Measurements from ENCODE around the gene APCDD1. TPM values are rescaled to one million over a fixed set of nuclear protein-coding genes. Genes with fewer than 3 reads are reported as not detected.

Gene APCDD1
- total and polyA plus RNA-seq, 2 of the 13 experiments (the other 11 are each of a cell fraction or from before 2014, with no cell fraction given): 2.1 to 8.6 TPM

DNA sequence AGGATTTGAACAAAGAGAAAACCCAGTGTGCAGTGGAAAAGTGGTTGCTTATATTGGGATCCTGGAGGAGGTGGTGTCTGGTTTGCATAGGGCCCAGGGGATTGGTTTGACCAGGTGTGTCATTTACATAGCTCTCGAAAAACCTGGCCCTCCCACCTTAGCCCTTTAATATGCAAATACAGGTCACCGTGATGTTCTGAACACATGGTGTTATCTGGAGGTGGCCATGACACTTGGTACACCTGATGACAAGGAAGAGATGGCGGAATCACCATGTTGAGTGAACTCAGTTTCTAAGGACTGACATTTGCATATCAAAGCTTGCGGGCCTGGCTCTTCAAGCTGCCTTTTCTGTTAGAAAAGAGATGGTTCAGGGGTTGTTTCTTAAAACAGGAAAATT, 69.1 kb downstream of the APCDD1 start:
- H3K27me3 ChIP-seq (ENCODE audit: control insufficient read depth in 1 of 2, insufficient read depth in 2 of 2, low read length in 2 of 2): peaks cover 0 to 4% of the 10 kb centered on the region in 2 experiments; a peak in 2 of 5 replicates
- FAIRE-seq: no peak
- TF ChIP-seq PAWR (CRISPR knock-in tag; IDR thresholded peaks at IDR 0.05; ENCODE audit: borderline replicate concordance): no peak
- TF ChIP-seq HDAC6 (IDR thresholded peaks at IDR 0.05; ENCODE audit: low read depth, low read length): no peak
- TF ChIP-seq ZNF329 (CRISPR knock-in tag; IDR thresholded peaks at IDR 0.05; ENCODE audit: low read depth): no peak
- no peak for TF ChIP-seq ZNF790 (CRISPR knock-in tag; IDR thresholded peaks at IDR 0.05; ENCODE audit: borderline replicate concordance)
- no peaks in the 10 kb centered on the region for H3K9me3 ChIP-seq (ENCODE audit: low read length)
- intact Hi-C loops (cut with micrococcal nuclease; ENCODE audit: unreplicated experiment): no loop called here
- no peak for DNase-seq (ENCODE audit: low spot score)
- no peaks in the 10 kb centered on the region for H3K36me3 ChIP-seq (replicated peaks in 1 of 2; ENCODE audit: control insufficient read depth in 1 of 2, insufficient read depth in 2 of 2, low read length in 2 of 2)
- H3K9ac ChIP-seq (ENCODE audit: insufficient read depth, low read depth, low read length): no peak overlapping the region
- 100% methylated on average over 2 of the region's 4 CpGs for WGBS (ENCODE audit: low lambda C conversion rate)
- POLR2A ChIA-PET: no interaction called here
- peaks cover 21% of the 10 kb centered on the region for H3K79me2 ChIP-seq (ENCODE audit: insufficient read depth, low read length)
- no peak overlapping the region for H2AFZ ChIP-seq (ENCODE audit: low read length)
- CTCF ChIA-PET (ENCODE audit: low intra/inter-chr PET ratio, low total read pairs): no interaction called here
- H4K20me1 ChIP-seq (ENCODE audit: insufficient read depth, low read length): peaks cover 4% of the 10 kb centered on the region
- no peak overlapping the region for H3K4me2 ChIP-seq (ENCODE audit: low read depth, low read length)
- H3K4me3 ChIP-seq (replicated peaks in 1 of 3; ENCODE audit: insufficient read depth in 1 of 3, low read depth in 2 of 3, low read length in 3 of 3): no peak overlapping the region
- no peak for ATAC-seq
- H3K27ac ChIP-seq (ENCODE audit: extremely low read length, insufficient read depth, low read length): no peak overlapping the region
- peaks cover 47% of the 10 kb centered on the region for H3K4me1 ChIP-seq (ENCODE audit: insufficient read depth, low read length)
- in situ Hi-C loops (cut with HindIII; ENCODE audit: extremely low pct_ligation_motif_present, low pct_unique_long_range_greater_than_20kb): loop anchor here (5.0 kb wide), 1 partner anchor 551 kb away; no protein-coding TSS in a partner anchor
- BruUV-seq (replicated peaks): no TSS peak

DNA sequence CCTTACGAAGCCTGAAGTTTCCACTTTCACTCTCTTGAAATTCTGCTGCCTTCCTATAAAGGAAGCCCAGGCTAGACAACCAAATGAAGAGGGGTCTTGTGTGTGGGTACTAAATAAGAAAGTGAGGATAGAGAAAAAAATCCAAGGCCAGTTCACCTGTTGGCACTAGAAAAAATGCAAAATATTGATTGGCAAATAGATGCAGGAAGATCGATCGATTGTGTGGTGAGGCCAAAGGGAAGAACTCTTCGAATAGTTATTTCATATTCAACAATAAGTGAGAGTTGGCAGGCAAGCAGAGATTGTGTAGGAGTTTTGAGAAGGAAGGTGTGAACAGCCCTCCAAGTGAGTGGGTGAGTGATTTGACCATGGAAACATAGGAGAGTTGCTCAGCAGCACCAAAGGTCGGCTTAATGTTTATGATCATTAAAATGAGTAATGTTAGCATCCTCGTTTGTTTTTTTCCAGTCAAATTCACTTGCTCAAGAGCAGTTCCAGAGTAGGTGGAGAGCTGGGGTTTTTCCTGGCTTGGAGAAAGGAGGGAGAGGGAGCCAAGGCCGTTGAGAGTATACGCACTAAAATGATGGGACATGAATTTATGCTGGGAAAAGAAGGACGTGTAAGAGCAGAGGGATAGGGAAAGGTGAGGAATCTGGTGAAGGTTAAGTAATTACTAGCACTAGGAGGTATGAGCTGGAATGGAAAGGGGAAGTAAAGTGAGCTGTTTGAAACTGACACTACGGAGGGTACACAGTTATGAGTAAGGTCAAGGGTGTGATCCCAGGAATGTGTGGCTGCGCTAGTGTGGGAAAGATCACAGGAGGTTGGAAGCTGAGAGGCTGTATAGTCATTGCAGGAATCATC, 70.3 kb downstream of the APCDD1 start:
- ChIA-PET CTCF (ENCODE audit: low intra/inter-chr PET ratio, low total read pairs) (no interaction called here), POLR2A (no interaction called here)
- Histone ChIP-seq H3K79me2 (ENCODE audit: insufficient read depth, low read length) (peaks cover 33% of the 10 kb centered on the region), H3K9ac (ENCODE audit: insufficient read depth, low read depth, low read length) (peak overlapping the region; percentile 83), H4K20me1 (ENCODE audit: insufficient read depth, low read length) (peaks cover 4% of the 10 kb centered on the region), H3K27ac (ENCODE audit: extremely low read length, insufficient read depth, low read length) (peak overlapping the region; percentile 81), H3K9me3 (ENCODE audit: low read length) (no peaks in the 10 kb centered on the region), H3K4me2 (ENCODE audit: low read depth, low read length) (peak overlapping the region; percentile 73), H2AFZ (ENCODE audit: low read length) (peak overlapping the region; percentile 67), H3K4me3 (replicated peaks in 1 of 3; ENCODE audit: insufficient read depth in 1 of 3, low read depth in 2 of 3, low read length in 3 of 3) (peak overlapping the region; percentile 29 to 94 (median 93); a peak in 4 of 6 replicates), H3K4me1 (ENCODE audit: insufficient read depth, low read length) (peaks cover 42% of the 10 kb centered on the region), H3K36me3 (replicated peaks in 1 of 2; ENCODE audit: control insufficient read depth in 1 of 2, insufficient read depth in 2 of 2, low read length in 2 of 2) (no peaks in the 10 kb centered on the region), H3K27me3 (ENCODE audit: control insufficient read depth in 1 of 2, insufficient read depth in 2 of 2, low read length in 2 of 2) (peaks cover 0 to 4% of the 10 kb centered on the region in 2 experiments; a peak in 2 of 5 replicates)
- peak; percentile 67 for ATAC-seq
- in situ Hi-C loops (cut with HindIII; ENCODE audit: extremely low pct_ligation_motif_present, low pct_unique_long_range_greater_than_20kb) (loop anchor here (5.0 kb wide), 1 partner anchor 552 kb away; no protein-coding TSS in a partner anchor), intact Hi-C loops (cut with micrococcal nuclease; ENCODE audit: unreplicated experiment) (no loop called here)
- FAIRE-seq: peak; percentile 72
- 20% methylated on average over 11 of the region's 11 CpGs for WGBS (ENCODE audit: low lambda C conversion rate)
- peak; percentile 75 for DNase-seq (ENCODE audit: low spot score)
- no TSS peak for BruUV-seq (replicated peaks)
- TF ChIP-seq, protein P1, sequence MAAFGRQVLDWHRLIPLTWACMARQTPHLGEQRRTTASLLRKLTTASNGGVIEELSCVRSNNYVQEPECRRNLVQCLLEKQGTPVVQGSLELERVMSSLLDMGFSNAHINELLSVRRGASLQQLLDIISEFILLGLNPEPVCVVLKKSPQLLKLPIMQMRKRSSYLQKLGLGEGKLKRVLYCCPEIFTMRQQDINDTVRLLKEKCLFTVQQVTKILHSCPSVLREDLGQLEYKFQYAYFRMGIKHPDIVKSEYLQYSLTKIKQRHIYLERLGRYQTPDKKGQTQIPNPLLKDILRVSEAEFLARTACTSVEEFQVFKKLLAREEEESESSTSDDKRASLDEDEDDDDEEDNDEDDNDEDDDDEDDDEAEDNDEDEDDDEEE (CRISPR knock-in tag; IDR thresholded peaks at IDR 0.05): no peak
- TF ChIP-seq MXI1 (IDR thresholded peaks at IDR 0.05; ENCODE audit: borderline replicate concordance, low read depth, low read length) (peak; percentile 24; the same call in 1 of the 3 replicates), TBX3 (IDR thresholded peaks at IDR 0.05; ENCODE audit: borderline replicate concordance) (peak; percentile 65; the same call in 1 of the 2 replicates), ATF7-NPFF (CRISPR knock-in tag; IDR thresholded peaks at IDR 0.05; ENCODE audit: low read depth) (no peak), LCORL (IDR thresholded peaks at IDR 0.05) (no peak), LCORL (CRISPR knock-in tag; IDR thresholded peaks at IDR 0.05) (0 out of 2 replicates have a peak, but pooled peaks have one; percentile 7), ZNF343 (CRISPR knock-in tag; IDR thresholded peaks at IDR 0.05) (no peak)
- TF ChIP-seq, protein P2, sequence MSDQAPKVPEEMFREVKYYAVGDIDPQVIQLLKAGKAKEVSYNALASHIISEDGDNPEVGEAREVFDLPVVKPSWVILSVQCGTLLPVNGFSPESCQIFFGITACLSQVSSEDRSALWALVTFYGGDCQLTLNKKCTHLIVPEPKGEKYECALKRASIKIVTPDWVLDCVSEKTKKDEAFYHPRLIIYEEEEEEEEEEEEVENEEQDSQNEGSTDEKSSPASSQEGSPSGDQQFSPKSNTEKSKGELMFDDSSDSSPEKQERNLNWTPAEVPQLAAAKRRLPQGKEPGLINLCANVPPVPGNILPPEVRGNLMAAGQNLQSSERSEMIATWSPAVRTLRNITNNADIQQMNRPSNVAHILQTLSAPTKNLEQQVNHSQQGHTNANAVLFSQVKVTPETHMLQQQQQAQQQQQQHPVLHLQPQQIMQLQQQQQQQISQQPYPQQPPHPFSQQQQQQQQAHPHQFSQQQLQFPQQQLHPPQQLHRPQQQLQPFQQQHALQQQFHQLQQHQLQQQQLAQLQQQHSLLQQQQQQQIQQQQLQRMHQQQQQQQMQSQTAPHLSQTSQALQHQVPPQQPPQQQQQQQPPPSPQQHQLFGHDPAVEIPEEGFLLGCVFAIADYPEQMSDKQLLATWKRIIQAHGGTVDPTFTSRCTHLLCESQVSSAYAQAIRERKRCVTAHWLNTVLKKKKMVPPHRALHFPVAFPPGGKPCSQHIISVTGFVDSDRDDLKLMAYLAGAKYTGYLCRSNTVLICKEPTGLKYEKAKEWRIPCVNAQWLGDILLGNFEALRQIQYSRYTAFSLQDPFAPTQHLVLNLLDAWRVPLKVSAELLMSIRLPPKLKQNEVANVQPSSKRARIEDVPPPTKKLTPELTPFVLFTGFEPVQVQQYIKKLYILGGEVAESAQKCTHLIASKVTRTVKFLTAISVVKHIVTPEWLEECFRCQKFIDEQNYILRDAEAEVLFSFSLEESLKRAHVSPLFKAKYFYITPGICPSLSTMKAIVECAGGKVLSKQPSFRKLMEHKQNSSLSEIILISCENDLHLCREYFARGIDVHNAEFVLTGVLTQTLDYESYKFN (CRISPR knock-in tag; conservative IDR thresholded peaks at IDR 0.05): peak; percentile 52; the same call in 1 of the 2 replicates

Data from HepG2 (cell line).